Ishikawa (cell line): ENCODE results near the gene CGREF1.

ENCODE experiments used
- CEBPB ChIP-seq: IDR thresholded peaks from 2 replicates; pipeline ENCODE4 v1.6.1; 2012
- CREB1 ChIP-seq: IDR thresholded peaks from 2 replicates; pipeline ENCODE4 v1.6.1; 2012; ENCODE audit warnings: low read depth
- EGR1 ChIP-seq: IDR thresholded peaks from 2 replicates; pipeline ENCODE4 v1.6.1; 2012
- EP300 ChIP-seq: IDR thresholded peaks from 2 replicates; pipeline ENCODE4 v1.6.1; 2012; ENCODE audit warnings: borderline replicate concordance
- FOXM1 ChIP-seq: IDR thresholded peaks from 2 replicates; pipeline ENCODE4 v1.6.1; 2012; ENCODE audit warnings: low read depth, borderline replicate concordance
- MAX ChIP-seq: IDR thresholded peaks from 2 replicates; pipeline ENCODE4 v1.6.1; 2012
- NFIC ChIP-seq: IDR thresholded peaks from 2 replicates; pipeline ENCODE4 v1.6.1; 2012
- RAD21 ChIP-seq: IDR thresholded peaks from 2 replicates; pipeline ENCODE4 v1.6.1; 2012; ENCODE audit warnings: low read depth
- REST ChIP-seq: IDR thresholded peaks from 2 replicates; pipeline ENCODE4 v1.6.1; 2012; ENCODE audit warnings: low read depth, mild to moderate bottlenecking
- TAF1 ChIP-seq: IDR thresholded peaks from 2 replicates; pipeline ENCODE4 v1.6.1; 2012; ENCODE audit warnings: low read depth, mild to moderate bottlenecking
- TCF12 ChIP-seq: IDR thresholded peaks from 2 replicates; pipeline ENCODE4 v1.6.1; 2012; ENCODE audit warnings: low read depth
- TEAD4 ChIP-seq: IDR thresholded peaks from 2 replicates; pipeline ENCODE4 v1.6.1; 2012
- USF1 ChIP-seq: IDR thresholded peaks from 2 replicates; pipeline ENCODE4 v1.6.1; 2012
- YY1 ChIP-seq: IDR thresholded peaks from 2 replicates; pipeline ENCODE4 v1.6.1; 2012; ENCODE audit warnings: low read depth
- ZBTB7A ChIP-seq: IDR thresholded peaks from 2 replicates; pipeline ENCODE4 v1.6.1; 2012; ENCODE audit warnings: low read depth

CGREF1 gene

DNA sequence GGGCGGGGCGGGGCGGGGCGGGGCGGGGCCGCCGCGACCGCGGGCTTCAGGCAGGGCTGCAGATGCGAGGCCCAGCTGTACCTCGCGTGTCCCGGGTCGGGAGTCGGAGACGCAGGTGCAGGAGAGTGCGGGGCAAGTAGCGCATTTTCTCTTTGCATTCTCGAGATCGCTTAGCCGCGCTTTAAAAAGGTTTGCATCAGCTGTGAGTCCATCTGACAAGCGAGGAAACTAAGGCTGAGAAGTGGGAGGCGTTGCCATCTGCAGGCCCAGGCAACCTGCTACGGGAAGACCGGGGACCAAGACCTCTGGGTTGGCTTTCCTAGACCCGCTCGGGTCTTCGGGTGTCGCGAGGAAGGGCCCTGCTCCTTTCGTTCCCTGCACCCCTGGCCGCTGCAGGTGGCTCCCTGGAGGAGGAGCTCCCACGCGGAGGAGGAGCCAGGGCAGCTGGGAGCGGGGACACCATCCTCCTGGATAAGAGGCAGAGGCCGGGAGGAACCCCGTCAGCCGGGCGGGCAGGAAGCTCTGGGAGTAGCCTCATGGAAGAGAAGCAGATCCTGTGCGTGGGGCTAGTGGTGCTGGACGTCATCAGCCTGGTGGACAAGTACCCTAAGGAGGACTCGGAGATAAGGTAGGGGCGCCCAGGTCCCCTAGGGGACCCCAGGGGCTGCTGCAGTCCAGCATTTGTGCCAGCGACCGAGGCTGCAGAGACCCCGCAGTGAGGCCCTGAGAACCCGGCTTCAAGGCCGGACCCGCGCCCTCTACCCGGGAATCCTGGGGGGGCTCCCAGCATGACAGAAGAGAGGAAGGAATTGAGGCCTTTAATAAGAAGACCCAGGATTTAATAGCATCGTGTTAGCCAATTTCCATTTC lies 32.0 kb downstream of the CGREF1 start, which contains the start of gene KHK:
KHK (plus strand) TSS at position 49 of the 870 bp plus-strand sequence; CDS start at position 537, 488 bp downstream.
- peak; percentile 53; the same call in 1 of the 2 replicates for TF ChIP-seq MAX
- no peak for TF ChIP-seq NFIC
- TF ChIP-seq TAF1: peak; percentile 5; the same call in 1 of the 2 replicates

GRCh38 chr2:27086090-27086723 lies 32.7 kb downstream of the CGREF1 start:
- TF ChIP-seq TEAD4: peak; percentile 31; the same call in 1 of the 2 replicates
- TF ChIP-seq CEBPB: no peak
- 0 out of 2 replicates have a peak, but pooled peaks have one; percentile 20 for TF ChIP-seq CREB1
- peak; percentile 48; the same call in 1 of the 2 replicates for TF ChIP-seq TAF1
- TF ChIP-seq RAD21: peak; percentile 41; the same call in 1 of the 2 replicates
- peak; percentile 55 for TF ChIP-seq EGR1
- peak; percentile 80 for TF ChIP-seq ZBTB7A
- TF ChIP-seq REST: no peak
- TF ChIP-seq NFIC: no peak
- peak; percentile 91 for TF ChIP-seq MAX
- 0 out of 2 replicates have a peak, but pooled peaks have one; percentile 18 for TF ChIP-seq EP300
- peak; percentile 32; the same call in 1 of the 2 replicates for TF ChIP-seq TCF12
- no peak for TF ChIP-seq FOXM1
- TF ChIP-seq USF1: peak; percentile 89
- TF ChIP-seq YY1: no peak

- TF ChIP-seq MAX (peak; percentile 80), RAD21 (peak; percentile 65), EGR1 (no peak)
Measured at GRCh38 chr2:27085673-27086089, 33.2 kb downstream of the CGREF1 start.

GRCh38 chr2:27085062-27085672 lies 33.8 kb downstream of the CGREF1 start:
- TF ChIP-seq EGR1 (no peak), USF1 (no peak), NFIC (no peak), CEBPB (no peak), ZBTB7A (no peak)

DNA sequence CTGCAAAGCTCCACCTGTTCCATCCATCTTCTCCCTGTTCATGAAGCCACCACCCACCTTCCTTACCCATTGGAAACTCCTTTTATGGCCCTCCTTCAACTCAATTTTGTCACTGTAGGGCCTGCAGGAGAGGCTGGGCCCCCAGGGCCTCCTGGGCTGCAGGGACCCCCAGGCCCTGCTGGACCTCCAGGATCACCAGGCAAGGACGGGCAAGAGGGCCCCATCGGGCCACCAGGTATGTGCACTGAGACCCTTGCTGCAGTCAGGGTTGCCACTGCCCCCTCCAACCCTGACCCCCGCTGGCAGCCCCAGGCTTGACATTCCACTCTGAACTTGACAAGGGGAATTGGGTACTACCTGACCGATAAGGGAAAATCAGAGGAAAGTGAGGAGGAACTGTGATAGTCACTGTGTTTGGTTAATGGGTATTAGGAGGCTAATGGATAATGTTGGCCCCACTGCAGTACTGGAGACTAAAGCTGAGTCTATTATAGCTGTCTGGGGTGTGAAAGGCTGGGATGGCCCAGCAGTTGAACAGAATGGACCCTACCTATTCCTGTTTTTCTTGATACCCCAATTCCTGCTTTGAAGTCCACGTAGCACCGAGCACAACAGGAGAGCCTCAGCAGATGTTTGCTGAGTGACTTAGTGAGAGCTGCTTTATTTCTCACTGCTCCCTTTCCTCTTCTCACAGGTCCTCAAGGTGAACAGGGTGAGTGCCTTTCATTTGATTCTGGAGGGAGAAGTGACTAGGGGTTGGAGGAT lies 34.4 kb downstream of the CGREF1 start:
- TF ChIP-seq NFIC (no peak), ZBTB7A (no peak), TCF12 (no peak), EP300 (no peak), MAX (no peak), YY1 (no peak), CEBPB (no peak), CREB1 (no peak)

DNA sequence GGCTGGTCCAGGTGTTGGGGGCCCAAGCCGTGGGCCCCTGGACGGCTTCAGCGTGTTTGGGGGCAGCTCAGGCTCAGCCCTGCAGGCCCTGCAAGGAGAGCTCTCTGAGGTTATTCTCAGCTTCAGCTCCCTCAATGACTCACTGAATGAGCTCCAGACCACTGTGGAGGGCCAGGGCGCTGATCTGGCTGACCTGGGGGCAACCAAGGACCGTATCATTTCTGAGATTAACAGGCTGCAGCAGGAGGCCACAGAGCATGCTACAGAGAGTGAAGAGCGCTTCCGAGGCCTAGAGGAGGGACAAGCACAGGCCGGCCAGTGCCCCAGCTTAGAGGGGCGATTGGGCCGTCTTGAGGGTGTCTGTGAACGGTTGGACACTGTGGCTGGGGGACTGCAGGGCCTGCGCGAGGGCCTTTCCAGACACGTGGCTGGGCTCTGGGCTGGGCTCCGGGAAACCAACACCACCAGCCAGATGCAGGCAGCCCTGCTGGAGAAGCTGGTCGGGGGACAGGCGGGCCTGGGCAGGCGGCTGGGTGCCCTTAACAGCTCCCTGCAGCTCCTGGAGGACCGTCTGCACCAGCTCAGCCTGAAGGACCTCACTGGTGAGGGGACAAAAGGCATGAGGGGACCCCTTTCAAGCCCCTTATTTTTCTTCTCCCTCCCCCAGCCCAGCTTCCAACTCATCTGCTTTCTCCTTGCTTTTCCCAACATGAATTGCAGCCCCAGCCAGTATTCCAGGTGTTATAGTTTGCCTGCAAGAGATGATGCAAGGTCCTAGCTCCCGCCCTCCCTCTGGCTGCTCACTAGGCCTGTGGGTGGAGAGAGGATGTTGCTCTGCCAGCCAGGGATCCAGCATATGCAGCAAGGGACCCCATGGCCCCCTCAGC lies 35.3 kb downstream of the CGREF1 start:
- no peak for TF ChIP-seq YY1
- no peak for TF ChIP-seq FOXM1
- no peak for TF ChIP-seq CEBPB
- no peak for TF ChIP-seq NFIC
- no peak for TF ChIP-seq ZBTB7A
- no peak for TF ChIP-seq MAX
- TF ChIP-seq EP300: no peak
- no peak for TF ChIP-seq TEAD4
- no peak for TF ChIP-seq REST
- TF ChIP-seq EGR1: no peak
- TF ChIP-seq TCF12: no peak
- no peak for TF ChIP-seq USF1
- TF ChIP-seq RAD21: no peak
- no peak for TF ChIP-seq CREB1
- TF ChIP-seq TAF1: no peak
